ENCODE data around the gene IL16.

IL16 gene

DNA sequence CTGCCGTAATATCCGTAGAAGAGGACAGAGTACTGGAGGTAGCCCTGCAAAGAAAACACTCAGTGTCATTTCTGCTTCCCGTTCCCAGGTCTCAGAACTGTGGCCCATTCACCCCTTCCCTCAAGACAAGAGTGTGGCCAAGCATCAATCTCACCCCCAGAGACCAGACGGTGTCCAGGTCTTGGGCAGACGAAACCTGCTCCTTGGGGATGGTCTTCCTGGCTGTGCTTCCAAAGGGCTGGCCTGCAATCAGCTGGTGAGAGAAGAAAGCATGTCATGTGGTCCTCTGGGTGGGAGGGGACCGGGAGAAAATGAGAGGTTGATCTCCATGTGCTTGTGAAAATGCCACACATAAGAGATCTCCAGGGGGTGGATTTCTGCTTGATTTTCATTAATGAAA lies 161.6 kb downstream of the IL16 start:
- Histone ChIP-seq H3K27me3 (ENCODE audit: insufficient read depth, low read depth) (no peaks in the 10 kb centered on the region), H3K36me3 (ENCODE audit: insufficient read depth) (no peaks in the 10 kb centered on the region), H3K9ac (no peak overlapping the region), H3K27ac (no peak overlapping the region), H3K79me2 (ENCODE audit: insufficient read depth, low read depth) (no peaks in the 10 kb centered on the region), H4K20me1 (ENCODE audit: insufficient read depth) (no peaks in the 10 kb centered on the region), H2AFZ (ENCODE audit: low read depth) (no peak overlapping the region), H3K4me3 (IDR thresholded peaks at IDR 0.05; ENCODE audit: insufficient read depth, low read depth, low read length) (no peak overlapping the region), H3K4me1 (ENCODE audit: low read depth, poor library complexity, severe bottlenecking) (no peaks in the 10 kb centered on the region), H3K4me2 (no peak overlapping the region)
- TF ChIP-seq, protein P1, sequence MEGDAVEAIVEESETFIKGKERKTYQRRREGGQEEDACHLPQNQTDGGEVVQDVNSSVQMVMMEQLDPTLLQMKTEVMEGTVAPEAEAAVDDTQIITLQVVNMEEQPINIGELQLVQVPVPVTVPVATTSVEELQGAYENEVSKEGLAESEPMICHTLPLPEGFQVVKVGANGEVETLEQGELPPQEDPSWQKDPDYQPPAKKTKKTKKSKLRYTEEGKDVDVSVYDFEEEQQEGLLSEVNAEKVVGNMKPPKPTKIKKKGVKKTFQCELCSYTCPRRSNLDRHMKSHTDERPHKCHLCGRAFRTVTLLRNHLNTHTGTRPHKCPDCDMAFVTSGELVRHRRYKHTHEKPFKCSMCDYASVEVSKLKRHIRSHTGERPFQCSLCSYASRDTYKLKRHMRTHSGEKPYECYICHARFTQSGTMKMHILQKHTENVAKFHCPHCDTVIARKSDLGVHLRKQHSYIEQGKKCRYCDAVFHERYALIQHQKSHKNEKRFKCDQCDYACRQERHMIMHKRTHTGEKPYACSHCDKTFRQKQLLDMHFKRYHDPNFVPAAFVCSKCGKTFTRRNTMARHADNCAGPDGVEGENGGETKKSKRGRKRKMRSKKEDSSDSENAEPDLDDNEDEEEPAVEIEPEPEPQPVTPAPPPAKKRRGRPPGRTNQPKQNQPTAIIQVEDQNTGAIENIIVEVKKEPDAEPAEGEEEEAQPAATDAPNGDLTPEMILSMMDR (conservative IDR thresholded peaks at IDR 0.05; ENCODE audit: low read depth, low read length): no peak

DNA sequence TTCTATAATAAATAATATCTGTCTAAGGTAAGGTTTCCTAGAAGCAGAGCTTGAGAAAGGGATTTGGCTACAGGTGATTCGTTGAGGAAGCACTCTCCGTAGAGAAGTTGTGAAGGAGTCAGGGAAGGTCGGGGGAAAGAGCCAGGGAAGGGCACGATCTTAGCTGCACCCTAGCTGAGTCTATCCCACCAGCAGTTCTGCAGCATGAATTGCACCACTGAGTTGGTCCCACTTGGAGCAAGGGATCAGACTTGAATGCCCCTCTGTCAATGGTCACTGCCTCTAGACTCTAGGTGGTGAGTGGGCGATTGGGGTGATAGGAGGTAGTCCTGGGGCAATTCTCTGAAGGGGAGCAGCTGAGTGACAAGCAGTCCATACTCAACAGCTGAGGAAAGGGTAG lies 163.8 kb downstream of the IL16 start:
- H3K27ac ChIP-seq: no peak overlapping the region
- H3K36me3 ChIP-seq (ENCODE audit: insufficient read depth): no peaks in the 10 kb centered on the region
- no peaks in the 10 kb centered on the region for H3K4me1 ChIP-seq (ENCODE audit: low read depth, poor library complexity, severe bottlenecking)
- no peaks in the 10 kb centered on the region for H3K79me2 ChIP-seq (ENCODE audit: insufficient read depth, low read depth)
- TF ChIP-seq, protein P1 (conservative IDR thresholded peaks at IDR 0.05; ENCODE audit: low read depth, low read length): no peak
- H3K27me3 ChIP-seq (ENCODE audit: insufficient read depth, low read depth): no peaks in the 10 kb centered on the region
- H2AFZ ChIP-seq (ENCODE audit: low read depth): no peak overlapping the region
- H3K9ac ChIP-seq: no peak overlapping the region
- H3K4me2 ChIP-seq: no peak overlapping the region
- H3K4me3 ChIP-seq (IDR thresholded peaks at IDR 0.05; ENCODE audit: insufficient read depth, low read depth, low read length): no peak overlapping the region
- no peaks in the 10 kb centered on the region for H4K20me1 ChIP-seq (ENCODE audit: insufficient read depth)

DNA sequence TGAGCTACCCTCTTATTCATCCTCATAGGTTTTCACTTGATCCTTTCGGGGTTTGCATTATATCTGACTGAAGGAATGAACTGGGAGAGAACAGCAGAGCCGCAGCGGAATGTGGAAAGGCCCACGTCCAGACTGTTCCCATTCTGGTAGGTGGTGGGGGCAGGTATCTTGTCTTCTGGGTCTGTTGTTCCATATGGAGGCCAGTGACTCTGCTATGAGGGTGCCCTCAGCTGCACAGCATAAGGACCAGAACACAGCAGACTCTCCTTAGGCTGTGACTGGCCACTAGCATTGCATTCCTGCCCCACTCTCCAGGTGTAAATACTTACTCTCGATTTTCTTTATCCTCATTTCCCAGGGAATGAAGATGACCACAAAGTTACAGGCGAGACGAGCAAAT lies 165.2 kb downstream of the IL16 start:
- Histone ChIP-seq H3K27me3 (ENCODE audit: insufficient read depth, low read depth) (no peaks in the 10 kb centered on the region), H3K4me1 (ENCODE audit: low read depth, poor library complexity, severe bottlenecking) (no peaks in the 10 kb centered on the region), H3K27ac (no peak overlapping the region), H2AFZ (ENCODE audit: low read depth) (no peak overlapping the region), H3K4me2 (no peak overlapping the region), H4K20me1 (ENCODE audit: insufficient read depth) (no peaks in the 10 kb centered on the region), H3K4me3 (IDR thresholded peaks at IDR 0.05; ENCODE audit: insufficient read depth, low read depth, low read length) (no peak overlapping the region), H3K9ac (no peak overlapping the region), H3K36me3 (ENCODE audit: insufficient read depth) (no peaks in the 10 kb centered on the region), H3K79me2 (ENCODE audit: insufficient read depth, low read depth) (no peaks in the 10 kb centered on the region)
- TF ChIP-seq, protein P1 (conservative IDR thresholded peaks at IDR 0.05; ENCODE audit: low read depth, low read length): no peak

DNA sequence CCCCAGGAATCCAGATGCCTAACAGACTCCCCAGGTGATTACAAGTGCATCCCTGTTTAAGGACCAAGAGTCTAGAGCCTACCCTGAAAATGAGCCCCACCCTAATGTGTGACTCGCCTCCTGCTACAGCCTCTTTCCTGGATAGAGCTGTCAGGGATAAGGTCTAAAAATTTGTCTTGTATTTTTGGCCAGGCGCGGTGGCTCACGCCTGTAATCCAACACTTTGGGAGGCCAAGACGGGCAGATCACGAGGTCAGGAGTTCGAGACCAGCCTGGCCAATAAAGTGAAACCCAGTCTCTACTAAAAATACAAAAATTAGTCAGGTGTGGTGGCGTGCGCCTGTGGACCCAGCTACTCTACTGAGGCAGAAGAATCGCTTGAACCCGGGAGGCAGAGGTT lies 166.1 kb downstream of the IL16 start:
- Histone ChIP-seq H3K27ac (no peak overlapping the region), H3K4me3 (IDR thresholded peaks at IDR 0.05; ENCODE audit: insufficient read depth, low read depth, low read length) (no peak overlapping the region), H3K36me3 (ENCODE audit: insufficient read depth) (no peaks in the 10 kb centered on the region), H2AFZ (ENCODE audit: low read depth) (no peak overlapping the region), H3K9ac (no peak overlapping the region), H4K20me1 (ENCODE audit: insufficient read depth) (no peaks in the 10 kb centered on the region), H3K4me1 (ENCODE audit: low read depth, poor library complexity, severe bottlenecking) (no peaks in the 10 kb centered on the region), H3K4me2 (no peak overlapping the region), H3K27me3 (ENCODE audit: insufficient read depth, low read depth) (no peaks in the 10 kb centered on the region), H3K79me2 (ENCODE audit: insufficient read depth, low read depth) (no peaks in the 10 kb centered on the region)
- TF ChIP-seq, protein P1 (conservative IDR thresholded peaks at IDR 0.05; ENCODE audit: low read depth, low read length): no peak

DNA sequence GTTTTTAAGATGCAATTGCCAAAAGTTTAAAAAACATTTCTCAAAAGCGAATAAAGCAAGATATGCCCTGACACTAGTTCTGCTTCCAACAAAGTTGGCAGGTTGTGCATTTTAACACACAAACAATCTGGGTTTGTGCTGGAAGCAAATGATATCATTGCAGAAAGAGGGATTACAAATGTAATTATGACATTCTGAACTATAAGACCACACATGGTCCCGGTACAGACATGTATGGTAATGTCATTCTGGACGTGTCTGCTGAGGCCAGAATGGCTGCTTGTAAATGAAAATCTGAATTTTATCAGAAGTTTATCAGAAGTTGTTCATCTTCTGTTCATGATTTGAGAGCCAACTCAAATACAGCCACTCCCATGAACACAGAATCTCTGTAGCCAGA lies 166.6 kb downstream of the IL16 start:
- Histone ChIP-seq H3K36me3 (ENCODE audit: insufficient read depth) (no peaks in the 10 kb centered on the region), H3K27ac (no peak overlapping the region), H3K9ac (no peak overlapping the region), H3K4me1 (ENCODE audit: low read depth, poor library complexity, severe bottlenecking) (no peaks in the 10 kb centered on the region), H3K79me2 (ENCODE audit: insufficient read depth, low read depth) (no peaks in the 10 kb centered on the region), H4K20me1 (ENCODE audit: insufficient read depth) (no peaks in the 10 kb centered on the region), H3K4me2 (no peak overlapping the region), H3K4me3 (IDR thresholded peaks at IDR 0.05; ENCODE audit: insufficient read depth, low read depth, low read length) (no peak overlapping the region), H2AFZ (ENCODE audit: low read depth) (no peak overlapping the region), H3K27me3 (ENCODE audit: insufficient read depth, low read depth) (no peaks in the 10 kb centered on the region)
- TF ChIP-seq, protein P1 (conservative IDR thresholded peaks at IDR 0.05; ENCODE audit: low read depth, low read length): no peak
